Measurements from ENCODE around the gene INHBC. TPM values are rescaled to one million over a fixed set of nuclear protein-coding genes. Genes with fewer than 3 reads are reported as not detected.

The INHBC gene
- total RNA-seq, 1 experiment from 2014 or later: 0.20 TPM

DNA sequence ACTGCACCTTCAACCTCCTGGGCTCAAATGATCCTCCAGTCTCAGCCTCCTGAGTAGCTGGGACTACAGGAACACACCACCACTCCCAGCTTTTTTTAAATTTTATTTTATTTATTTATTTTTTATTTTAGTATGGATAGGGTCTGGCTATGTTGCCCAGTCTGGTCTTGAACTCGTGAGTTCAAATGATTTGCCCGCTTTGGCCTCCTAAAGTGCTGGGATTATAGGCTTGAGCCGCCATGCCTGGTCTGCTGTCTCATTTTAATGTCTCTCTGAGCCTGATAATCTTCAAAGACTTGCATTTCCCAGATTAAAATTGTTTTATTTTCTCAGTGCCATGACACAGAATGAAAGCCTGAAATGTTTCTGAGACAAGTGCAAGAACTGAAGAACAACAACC is 1.2 kb upstream of the INHBC start:
- CTCF ChIA-PET: interaction anchor here (1.0 kb wide), 1 partner anchor 19 kb away, joined by 3 read pairs; no protein-coding TSS in a partner anchor
- no peak overlapping the region for H2AFZ ChIP-seq (ENCODE audit: low read depth, low read length, poor library complexity, severe bottlenecking)
- H3K27me3 ChIP-seq (ENCODE audit: insufficient read depth, low read length): no peaks in the 10 kb centered on the region
- no TSS peak for BruUV-seq (replicated peaks)
- peaks cover 18% of the 10 kb centered on the region for H3K79me2 ChIP-seq (ENCODE audit: insufficient read depth, low read length)
- H3K36me3 ChIP-seq (ENCODE audit: control insufficient read depth in 1 of 2, insufficient read depth in 2 of 2, low read length in 2 of 2): no peaks in the 10 kb centered on the region
- intact Hi-C loops (cut with micrococcal nuclease): no loop called here
- H3K4me3 ChIP-seq (replicated peaks in 1 of 2; ENCODE audit: low read depth in 1 of 2, low read length in 2 of 2): no peak overlapping the region
- peaks cover 4 to 19% of the 10 kb centered on the region in 2 experiments; a peak in 3 of 4 replicates for H3K4me1 ChIP-seq (ENCODE audit: control insufficient read depth in 1 of 2, insufficient read depth in 2 of 2, low read length in 2 of 2)
- H3K9ac ChIP-seq (ENCODE audit: low read length): no peak overlapping the region
- no peak for TF ChIP-seq ZNF274 (IDR thresholded peaks at IDR 0.05; ENCODE audit: low read depth, low read length)
- no peak for TF ChIP-seq POLR2A (IDR thresholded peaks at IDR 0.05; ENCODE audit: borderline replicate concordance, extremely low read depth, insufficient read depth, insufficient read length)
- no peak for TF ChIP-seq POLR2AphosphoS5 (IDR thresholded peaks at IDR 0.05; ENCODE audit: low read depth, low read length)
- TF ChIP-seq CEBPB (IDR thresholded peaks at IDR 0.05; ENCODE audit: low read depth): no peak
- no peak for TF ChIP-seq YY1 (IDR thresholded peaks at IDR 0.05; ENCODE audit: extremely low read depth, insufficient replicate concordance, low read depth, low read length)
- no peak for TF ChIP-seq JUND (IDR thresholded peaks at IDR 0.05)
- TF ChIP-seq, protein P1, sequence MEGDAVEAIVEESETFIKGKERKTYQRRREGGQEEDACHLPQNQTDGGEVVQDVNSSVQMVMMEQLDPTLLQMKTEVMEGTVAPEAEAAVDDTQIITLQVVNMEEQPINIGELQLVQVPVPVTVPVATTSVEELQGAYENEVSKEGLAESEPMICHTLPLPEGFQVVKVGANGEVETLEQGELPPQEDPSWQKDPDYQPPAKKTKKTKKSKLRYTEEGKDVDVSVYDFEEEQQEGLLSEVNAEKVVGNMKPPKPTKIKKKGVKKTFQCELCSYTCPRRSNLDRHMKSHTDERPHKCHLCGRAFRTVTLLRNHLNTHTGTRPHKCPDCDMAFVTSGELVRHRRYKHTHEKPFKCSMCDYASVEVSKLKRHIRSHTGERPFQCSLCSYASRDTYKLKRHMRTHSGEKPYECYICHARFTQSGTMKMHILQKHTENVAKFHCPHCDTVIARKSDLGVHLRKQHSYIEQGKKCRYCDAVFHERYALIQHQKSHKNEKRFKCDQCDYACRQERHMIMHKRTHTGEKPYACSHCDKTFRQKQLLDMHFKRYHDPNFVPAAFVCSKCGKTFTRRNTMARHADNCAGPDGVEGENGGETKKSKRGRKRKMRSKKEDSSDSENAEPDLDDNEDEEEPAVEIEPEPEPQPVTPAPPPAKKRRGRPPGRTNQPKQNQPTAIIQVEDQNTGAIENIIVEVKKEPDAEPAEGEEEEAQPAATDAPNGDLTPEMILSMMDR (IDR thresholded peaks at IDR 0.05 in 2 of 3, conservative IDR thresholded peaks at IDR 0.05 in 1 of 3; ENCODE audit: borderline replicate concordance in 1 of 3, insufficient read depth in 1 of 3, low read depth in 2 of 3, low read length in 2 of 3): no peak
- TF ChIP-seq EZH2 (IDR thresholded peaks at IDR 0.05): no peak
- TF ChIP-seq FOSL1 (IDR thresholded peaks at IDR 0.05; ENCODE audit: low read depth): no peak
- TF ChIP-seq ZFX (IDR thresholded peaks at IDR 0.05): no peak
- TF ChIP-seq, protein P2, sequence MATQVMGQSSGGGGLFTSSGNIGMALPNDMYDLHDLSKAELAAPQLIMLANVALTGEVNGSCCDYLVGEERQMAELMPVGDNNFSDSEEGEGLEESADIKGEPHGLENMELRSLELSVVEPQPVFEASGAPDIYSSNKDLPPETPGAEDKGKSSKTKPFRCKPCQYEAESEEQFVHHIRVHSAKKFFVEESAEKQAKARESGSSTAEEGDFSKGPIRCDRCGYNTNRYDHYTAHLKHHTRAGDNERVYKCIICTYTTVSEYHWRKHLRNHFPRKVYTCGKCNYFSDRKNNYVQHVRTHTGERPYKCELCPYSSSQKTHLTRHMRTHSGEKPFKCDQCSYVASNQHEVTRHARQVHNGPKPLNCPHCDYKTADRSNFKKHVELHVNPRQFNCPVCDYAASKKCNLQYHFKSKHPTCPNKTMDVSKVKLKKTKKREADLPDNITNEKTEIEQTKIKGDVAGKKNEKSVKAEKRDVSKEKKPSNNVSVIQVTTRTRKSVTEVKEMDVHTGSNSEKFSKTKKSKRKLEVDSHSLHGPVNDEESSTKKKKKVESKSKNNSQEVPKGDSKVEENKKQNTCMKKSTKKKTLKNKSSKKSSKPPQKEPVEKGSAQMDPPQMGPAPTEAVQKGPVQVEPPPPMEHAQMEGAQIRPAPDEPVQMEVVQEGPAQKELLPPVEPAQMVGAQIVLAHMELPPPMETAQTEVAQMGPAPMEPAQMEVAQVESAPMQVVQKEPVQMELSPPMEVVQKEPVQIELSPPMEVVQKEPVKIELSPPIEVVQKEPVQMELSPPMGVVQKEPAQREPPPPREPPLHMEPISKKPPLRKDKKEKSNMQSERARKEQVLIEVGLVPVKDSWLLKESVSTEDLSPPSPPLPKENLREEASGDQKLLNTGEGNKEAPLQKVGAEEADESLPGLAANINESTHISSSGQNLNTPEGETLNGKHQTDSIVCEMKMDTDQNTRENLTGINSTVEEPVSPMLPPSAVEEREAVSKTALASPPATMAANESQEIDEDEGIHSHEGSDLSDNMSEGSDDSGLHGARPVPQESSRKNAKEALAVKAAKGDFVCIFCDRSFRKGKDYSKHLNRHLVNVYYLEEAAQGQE (IDR thresholded peaks at IDR 0.05; ENCODE audit: low read depth): no peak
- no peak for TF ChIP-seq RAD21 (IDR thresholded peaks at IDR 0.05; ENCODE audit: low read depth)
- no peak for TF ChIP-seq SIN3A (IDR thresholded peaks at IDR 0.05; ENCODE audit: low read depth)
- TF ChIP-seq EZH2phosphoT487 (IDR thresholded peaks at IDR 0.05; ENCODE audit: borderline replicate concordance): no peak
- no peak for TF ChIP-seq EGR1 (IDR thresholded peaks at IDR 0.05; ENCODE audit: low read depth)
- TF ChIP-seq, protein P3, sequence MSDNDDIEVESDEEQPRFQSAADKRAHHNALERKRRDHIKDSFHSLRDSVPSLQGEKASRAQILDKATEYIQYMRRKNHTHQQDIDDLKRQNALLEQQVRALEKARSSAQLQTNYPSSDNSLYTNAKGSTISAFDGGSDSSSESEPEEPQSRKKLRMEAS (IDR thresholded peaks at IDR 0.05): no peak
- no peak for TF ChIP-seq SP1 (IDR thresholded peaks at IDR 0.05; ENCODE audit: low read depth)
- TF ChIP-seq SRF (IDR thresholded peaks at IDR 0.05; ENCODE audit: low read depth): no peak
- no peak for ATAC-seq
- RAD21 ChIA-PET (ENCODE audit: low non-redundant PET in 1 of 2, low total read pairs in 2 of 2, uncharacterized antibody in 2 of 2, unreplicated experiment in 2 of 2): no interaction called here
- H3K9me2 ChIP-seq (ENCODE audit: insufficient read depth): no peaks in the 10 kb centered on the region
- H4K20me1 ChIP-seq (ENCODE audit: insufficient read depth): no peaks in the 10 kb centered on the region
- no peaks in the 10 kb centered on the region for H3K9me3 ChIP-seq (ENCODE audit: control insufficient read depth in 1 of 2, insufficient read depth in 1 of 2, low read depth in 1 of 2, low read length in 2 of 2)
- DNase-seq (ENCODE audit: low read depth, low spot score): no peak
- no peak overlapping the region for H3K27ac ChIP-seq (ENCODE audit: low read depth, low read length)
- POLR2A ChIA-PET: interaction anchor here (0.6 kb wide), 1 partner anchor 169 kb away, joined by 3 read pairs; no protein-coding TSS in a partner anchor
- no peak overlapping the region for H3K4me2 ChIP-seq (ENCODE audit: low read length)
